OCI-LY1 (cell line): ENCODE results near the gene FYB1.

Source experiments
- H2AFZ ChIP-seq: fragments of 200-600 bp; sonication (generic), shearing (Covaris generic); 2 replicates; pipeline ENCODE4 v1.6.0; 2014; ENCODE audit warnings: antibody characterized with exemption, mild to moderate bottlenecking, low read length
- H3F3A ChIP-seq: fragments of 200-600 bp; sonication (generic), shearing (Covaris generic); 2 replicates; pipeline ENCODE4 v1.6.0; 2014; ENCODE audit warnings: mild to moderate bottlenecking, antibody characterized with exemption, low read length, moderate library complexity; ENCODE audit not compliant: insufficient read depth
- H3K27ac ChIP-seq: fragments of 200-600 bp; sonication (generic); 2 replicates; pipeline ENCODE4 v1.5.1; 2014; ENCODE audit warnings: low read length, mixed run types, mild to moderate bottlenecking, low read depth; ENCODE audit not compliant: poor library complexity, severe bottlenecking
- H3K27me3 ChIP-seq: fragments of 200-600 bp; sonication (generic); 2 replicates; pipeline ENCODE4 v1.6.0; 2014; ENCODE audit warnings: antibody characterized with exemption, mild to moderate bottlenecking, low read length, moderate library complexity; ENCODE audit not compliant: insufficient read depth
- H3K36me3 ChIP-seq: fragments of 200-600 bp; sonication (generic); 2 replicates; pipeline ENCODE4 v1.6.1; 2014; ENCODE audit warnings: mild to moderate bottlenecking, antibody characterized with exemption, low read length, moderate library complexity, mixed read lengths; ENCODE audit not compliant: insufficient read depth
- H3K4me1 ChIP-seq: fragments of 200-600 bp; sonication (generic); 2 replicates; pipeline ENCODE4 v1.5.1; 2014; ENCODE audit warnings: mild to moderate bottlenecking, low read length, moderate library complexity; ENCODE audit not compliant: insufficient read depth, severe bottlenecking
- H3K4me2 ChIP-seq: fragments of 200-600 bp; sonication (generic), shearing (Covaris generic); 2 replicates; pipeline ENCODE4 v1.6.1; 2014; ENCODE audit warnings: low read length
- H3K4me3 ChIP-seq: fragments of 200-600 bp; sonication (generic); 2 replicates; pipeline ENCODE4 v1.5.1; 2014; ENCODE audit warnings: low read length, low read depth, mild to moderate bottlenecking, mixed read lengths; ENCODE audit not compliant: poor library complexity, severe bottlenecking
- H3K79me2 ChIP-seq: fragments of 200-600 bp; shearing (Covaris generic); 2 replicates; pipeline ENCODE4 v1.6.1; 2016; ENCODE audit warnings: mixed run types, low read length, mixed read lengths; ENCODE audit not compliant: insufficient read depth
- H3K9ac ChIP-seq: fragments of 200-600 bp; sonication (generic), shearing (Covaris generic); 2 replicates; pipeline ENCODE4 v1.6.1; 2014; ENCODE audit warnings: mild to moderate bottlenecking, low read length, mixed read lengths
- H3K9me2 ChIP-seq: fragments of 200-600 bp; sonication (generic), shearing (Covaris generic); 2 replicates; pipeline ENCODE4 v1.6.1; 2014; ENCODE audit warnings: low read depth, mild to moderate bottlenecking, low read length, mixed read lengths
- H3K9me3 ChIP-seq: fragments of 200-600 bp; shearing (Covaris generic); 2 replicates; pipeline ENCODE4 v1.6.1; 2014; ENCODE audit warnings: low read length, mixed read lengths
- H4K20me1 ChIP-seq: fragments of 200-600 bp; sonication (generic), shearing (Covaris generic); 2 replicates; pipeline ENCODE4 v1.6.0; 2016; ENCODE audit warnings: mild to moderate bottlenecking, low read length; ENCODE audit not compliant: insufficient read depth
- EZH2 ChIP-seq: fragments of 200-600 bp; sonication (generic), shearing (Covaris generic); IDR thresholded peaks from 2 replicates; pipeline ENCODE4 v1.8.0; 2017; ENCODE audit warnings: borderline replicate concordance, mixed run types, mild to moderate bottlenecking, antibody characterized with exemption, low read length, moderate library complexity, mixed read lengths
- TF ChIP-seq, protein P1 (sequence below): fragments of 200-600 bp; sonication (generic), shearing (Covaris generic); IDR thresholded peaks from 2 replicates; pipeline ENCODE4 v1.5.1; 2017; ENCODE audit warnings: mild to moderate bottlenecking, antibody characterized with exemption, low read length, moderate library complexity, mixed read lengths

The FYB1 gene

DNA sequence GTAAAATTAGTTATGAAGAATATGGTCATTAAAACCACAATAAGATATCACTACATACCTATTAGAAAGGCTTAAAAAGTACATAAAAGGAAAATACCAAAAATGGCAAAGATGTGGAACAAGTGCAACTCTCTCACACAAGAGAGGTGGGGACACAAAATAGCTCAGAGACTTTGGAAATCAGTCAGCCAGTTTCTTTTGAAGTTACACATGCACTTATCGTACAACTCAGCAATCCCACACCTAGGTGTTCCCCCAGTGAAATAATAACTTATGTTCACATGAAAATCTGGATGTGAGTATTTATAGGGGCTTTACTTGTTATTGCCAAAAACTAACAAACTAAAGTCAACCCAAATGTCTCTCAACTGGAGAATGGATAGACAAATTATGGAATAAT, 135.4 kb downstream of the FYB1 start:
- Histone ChIP-seq H3K27me3 (no peaks in the 10 kb centered on the region), H3K27ac (no peak overlapping the region), H3K9me3 (no peaks in the 10 kb centered on the region), H3K9me2 (no peaks in the 10 kb centered on the region; the same call in 1 of the 2 replicates), H3K4me3 (no peak overlapping the region), H3K79me2 (no peaks in the 10 kb centered on the region), H3K9ac (no peak overlapping the region), H3K4me2 (no peak overlapping the region), H4K20me1 (no peaks in the 10 kb centered on the region), H2AFZ (no peak overlapping the region), H3K4me1 (no peaks in the 10 kb centered on the region), H3K36me3 (no peaks in the 10 kb centered on the region), H3F3A (no peaks in the 10 kb centered on the region)
- no peak for TF ChIP-seq EZH2
- TF ChIP-seq, protein P1, sequence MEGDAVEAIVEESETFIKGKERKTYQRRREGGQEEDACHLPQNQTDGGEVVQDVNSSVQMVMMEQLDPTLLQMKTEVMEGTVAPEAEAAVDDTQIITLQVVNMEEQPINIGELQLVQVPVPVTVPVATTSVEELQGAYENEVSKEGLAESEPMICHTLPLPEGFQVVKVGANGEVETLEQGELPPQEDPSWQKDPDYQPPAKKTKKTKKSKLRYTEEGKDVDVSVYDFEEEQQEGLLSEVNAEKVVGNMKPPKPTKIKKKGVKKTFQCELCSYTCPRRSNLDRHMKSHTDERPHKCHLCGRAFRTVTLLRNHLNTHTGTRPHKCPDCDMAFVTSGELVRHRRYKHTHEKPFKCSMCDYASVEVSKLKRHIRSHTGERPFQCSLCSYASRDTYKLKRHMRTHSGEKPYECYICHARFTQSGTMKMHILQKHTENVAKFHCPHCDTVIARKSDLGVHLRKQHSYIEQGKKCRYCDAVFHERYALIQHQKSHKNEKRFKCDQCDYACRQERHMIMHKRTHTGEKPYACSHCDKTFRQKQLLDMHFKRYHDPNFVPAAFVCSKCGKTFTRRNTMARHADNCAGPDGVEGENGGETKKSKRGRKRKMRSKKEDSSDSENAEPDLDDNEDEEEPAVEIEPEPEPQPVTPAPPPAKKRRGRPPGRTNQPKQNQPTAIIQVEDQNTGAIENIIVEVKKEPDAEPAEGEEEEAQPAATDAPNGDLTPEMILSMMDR, result no peak

DNA sequence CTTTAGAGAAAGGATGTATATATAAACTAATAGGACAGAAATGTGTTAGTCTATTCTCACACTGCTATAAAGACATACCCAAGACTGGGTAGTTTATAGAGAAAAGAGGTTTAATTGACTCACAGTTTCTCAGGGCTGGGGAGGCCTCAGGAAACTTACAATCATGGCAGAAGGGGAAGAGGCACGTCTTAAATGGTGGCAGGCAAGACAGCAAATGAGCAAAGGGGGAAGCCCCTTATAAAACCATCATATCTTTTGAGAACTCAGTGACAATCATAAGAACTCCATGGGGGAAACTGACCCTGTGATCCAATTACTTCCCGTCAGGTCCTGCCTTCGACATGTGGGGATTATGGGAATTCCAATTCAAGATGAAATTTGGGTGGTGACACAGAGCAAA, 136.4 kb downstream of the FYB1 start:
- Histone ChIP-seq H3F3A (no peaks in the 10 kb centered on the region), H3K9me2 (no peaks in the 10 kb centered on the region; the same call in 1 of the 2 replicates), H3K4me3 (no peak overlapping the region), H3K4me2 (no peak overlapping the region), H3K27me3 (no peaks in the 10 kb centered on the region), H3K4me1 (no peaks in the 10 kb centered on the region), H3K36me3 (no peaks in the 10 kb centered on the region), H3K79me2 (no peaks in the 10 kb centered on the region), H3K9ac (no peak overlapping the region), H3K27ac (no peak overlapping the region), H3K9me3 (no peaks in the 10 kb centered on the region), H2AFZ (no peak overlapping the region), H4K20me1 (no peaks in the 10 kb centered on the region)
- no peak for TF ChIP-seq EZH2
- TF ChIP-seq, protein P1, result no peak

DNA sequence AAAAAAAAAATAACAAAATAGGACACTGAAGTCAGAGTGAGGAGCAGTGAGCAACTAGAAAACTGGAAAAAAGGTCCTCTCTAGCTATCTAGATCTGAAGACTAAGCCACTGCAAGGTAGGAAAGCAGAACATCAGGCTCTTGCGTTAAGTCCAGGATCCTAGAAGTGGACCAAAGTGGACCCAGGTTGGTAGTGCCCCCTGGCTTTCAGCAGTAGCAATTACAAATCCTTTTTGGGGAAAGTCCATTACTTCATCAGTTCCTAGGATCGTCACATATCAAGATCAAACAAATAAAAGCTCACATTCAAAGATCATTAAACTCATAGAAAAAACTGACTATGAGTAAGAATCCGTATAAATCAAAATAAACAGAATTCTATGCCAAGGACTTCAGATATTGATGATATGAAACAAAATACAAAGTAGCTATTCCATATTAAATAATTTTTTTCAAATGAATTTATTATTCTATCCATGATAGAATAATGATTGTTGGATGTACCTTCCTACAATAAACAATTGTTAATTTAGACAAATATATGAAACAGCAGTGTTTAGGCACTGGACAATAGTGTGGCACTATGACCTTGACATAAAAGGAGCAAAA, 138.7 kb downstream of the FYB1 start:
- Histone ChIP-seq H3K4me3 (no peak overlapping the region), H2AFZ (no peak overlapping the region), H3K9ac (no peak overlapping the region), H3K4me2 (no peak overlapping the region), H4K20me1 (no peaks in the 10 kb centered on the region), H3K9me3 (no peaks in the 10 kb centered on the region), H3K79me2 (no peaks in the 10 kb centered on the region), H3K36me3 (no peaks in the 10 kb centered on the region), H3F3A (no peaks in the 10 kb centered on the region), H3K27me3 (no peaks in the 10 kb centered on the region), H3K4me1 (peaks cover 21% of the 10 kb centered on the region), H3K9me2 (no peaks in the 10 kb centered on the region), H3K27ac (no peak overlapping the region)
- TF ChIP-seq, protein P1, result peak; percentile 84
- TF ChIP-seq EZH2, result no peak
